Adrenal gland (tissue), 5 donors: ENCODE measurements around the gene IKBIP.

Source experiments
- POLR2A ChIP-seq, 2 donors: fragments of 450-650 bp; IDR thresholded peaks; one replicate each; pipeline ENCODE4 v1.6.1; 2017; ENCODE audit warnings: antibody characterized with exemption in 2 of 2, mild to moderate bottlenecking in 2 of 2, moderate library complexity in 1 of 2
- TF ChIP-seq, protein P1 (sequence below), 6 experiments: fragments of 450-650 bp in 4 of 6; fragments of 200-600 bp in 2 of 6; sonication (generic) in 1 of 6; IDR thresholded peaks; 1 replicate in 5 of 6; 2 replicates in 1 of 6; pipeline versions ENCODE4 v1.5.1 to v1.8.0; 2016 to 2021; ENCODE audit warnings: antibody characterized with exemption in 6 of 6, mild to moderate bottlenecking in 2 of 6, moderate library complexity in 1 of 6
- donor health status: DM: no; HTN: no; CAD: no.

DNA sequence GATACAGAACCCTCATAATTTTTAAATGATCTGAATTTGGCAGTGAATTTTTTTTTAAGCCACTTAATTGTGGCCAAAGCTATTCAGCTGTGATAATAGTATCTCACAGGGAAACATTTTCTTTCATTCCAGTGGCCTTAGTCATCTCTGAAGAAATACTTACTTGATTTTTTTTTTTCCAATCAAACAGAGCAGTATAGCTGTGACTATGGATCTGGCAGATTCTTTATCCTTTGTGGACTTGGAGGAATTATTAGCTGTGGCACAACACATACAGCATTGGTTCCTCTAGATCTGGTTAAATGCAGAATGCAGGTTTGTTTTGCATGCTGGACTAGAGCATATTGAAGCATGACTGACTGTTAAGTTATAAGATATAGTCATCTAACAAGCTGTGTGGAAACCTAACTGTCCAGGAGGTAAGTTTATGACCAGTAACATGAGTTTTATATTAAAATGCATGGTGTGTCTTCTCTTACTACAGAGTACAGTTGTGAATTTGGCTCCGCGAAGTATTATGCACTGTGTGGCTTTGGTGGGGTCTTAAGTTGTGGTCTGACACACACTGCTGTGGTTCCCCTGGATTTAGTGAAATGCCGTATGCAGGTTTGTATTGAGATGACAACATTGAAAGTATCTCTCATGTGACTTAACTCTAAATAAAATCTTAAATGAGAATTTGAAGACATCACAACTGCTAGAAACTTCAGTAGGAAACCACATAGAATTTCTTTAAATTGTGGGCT is 49.2 kb downstream of the IKBIP start:
- TF ChIP-seq, protein P1, sequence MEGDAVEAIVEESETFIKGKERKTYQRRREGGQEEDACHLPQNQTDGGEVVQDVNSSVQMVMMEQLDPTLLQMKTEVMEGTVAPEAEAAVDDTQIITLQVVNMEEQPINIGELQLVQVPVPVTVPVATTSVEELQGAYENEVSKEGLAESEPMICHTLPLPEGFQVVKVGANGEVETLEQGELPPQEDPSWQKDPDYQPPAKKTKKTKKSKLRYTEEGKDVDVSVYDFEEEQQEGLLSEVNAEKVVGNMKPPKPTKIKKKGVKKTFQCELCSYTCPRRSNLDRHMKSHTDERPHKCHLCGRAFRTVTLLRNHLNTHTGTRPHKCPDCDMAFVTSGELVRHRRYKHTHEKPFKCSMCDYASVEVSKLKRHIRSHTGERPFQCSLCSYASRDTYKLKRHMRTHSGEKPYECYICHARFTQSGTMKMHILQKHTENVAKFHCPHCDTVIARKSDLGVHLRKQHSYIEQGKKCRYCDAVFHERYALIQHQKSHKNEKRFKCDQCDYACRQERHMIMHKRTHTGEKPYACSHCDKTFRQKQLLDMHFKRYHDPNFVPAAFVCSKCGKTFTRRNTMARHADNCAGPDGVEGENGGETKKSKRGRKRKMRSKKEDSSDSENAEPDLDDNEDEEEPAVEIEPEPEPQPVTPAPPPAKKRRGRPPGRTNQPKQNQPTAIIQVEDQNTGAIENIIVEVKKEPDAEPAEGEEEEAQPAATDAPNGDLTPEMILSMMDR (IDR thresholded peaks at IDR 0.05): no peak
- no peak for TF ChIP-seq POLR2A (IDR thresholded peaks at IDR 0.05)
